Activated T-cell treated with anti-CD3 and anti-CD28 coated beads, Interleukin-2, amount 50 U/mL, for 4 hours (primary cell): Measurements from ENCODE around the gene SLCO2A1. TPM values are rescaled to one million over a fixed set of nuclear protein-coding genes. Genes with fewer than 3 reads are reported as not detected.

Experiments used
- ATAC-seq, 2 donors: fragments of 200-7000 bp; cut with Tn5 transposase; one replicate each; pipeline ENCODE4 v1.10.0; 2021
- DNase-seq: peaks from one replicate; pipeline ENCODE4 v3.0.0-alpha.2; 2020
- H3K27me3 Mint-ChIP-seq: one replicate; pipeline ENCODE4 v1.8.0; 2021; ENCODE audit warnings: low read depth, mixed read lengths
- H3K36me3 Mint-ChIP-seq: one replicate; pipeline ENCODE4 v1.8.0; 2022; ENCODE audit warnings: mixed read lengths; ENCODE audit not compliant: insufficient read depth
- H3K4me1 Mint-ChIP-seq: one replicate; pipeline ENCODE4 v1.8.0; 2021; ENCODE audit warnings: low read depth, mixed read lengths
- H3K4me3 Mint-ChIP-seq: one replicate; pipeline ENCODE4 v1.8.0; 2021; ENCODE audit warnings: mild to moderate bottlenecking, moderate library complexity, mixed read lengths
- H3K9me3 Mint-ChIP-seq: one replicate; pipeline ENCODE4 v1.8.0; 2021; ENCODE audit warnings: mixed read lengths
- total RNA-seq, 3 donors: library from RNA; stranded (reverse); gene quantifications; one replicate each; pipeline ENCODE4 v1.2.1, GENCODE V29; 2021

Gene SLCO2A1
- total RNA-seq, 3 donors from 2014 or later = 0.08 to 0.15 TPM; not detected in 1

GRCh38 chr3:133933097-133934024, 96.4 kb downstream of the SLCO2A1 start:
- no peak for ATAC-seq
- H3K27me3 Mint-ChIP-seq = no peaks in the 10 kb centered on the region
- H3K4me1 Mint-ChIP-seq = peaks cover 2% of the 10 kb centered on the region
- H3K36me3 Mint-ChIP-seq = no peaks in the 10 kb centered on the region
- H3K4me3 Mint-ChIP-seq = no peak overlapping the region
- DNase-seq = no peak
- no peaks in the 10 kb centered on the region for H3K9me3 Mint-ChIP-seq

- DNase-seq (no peak), ATAC-seq (no peak)
- Mint-ChIP-seq H3K36me3 (no peaks in the 10 kb centered on the region), H3K27me3 (peaks cover 5% of the 10 kb centered on the region), H3K4me3 (no peak overlapping the region), H3K9me3 (no peaks in the 10 kb centered on the region), H3K4me1 (peaks cover 8% of the 10 kb centered on the region)
These were observed 97.7 kb downstream of the SLCO2A1 start for GRCh38 chr3:133932009-133932408.

- Mint-ChIP-seq H3K27me3 (peaks cover 5% of the 10 kb centered on the region), H3K9me3 (no peaks in the 10 kb centered on the region), H3K4me3 (no peak overlapping the region), H3K4me1 (peaks cover 8% of the 10 kb centered on the region), H3K36me3 (no peaks in the 10 kb centered on the region)
- DNase-seq (no peak), ATAC-seq (no peak)
These were observed 98.6 kb downstream of the SLCO2A1 start for GRCh38 chr3:133931084-133931483.

- no peak for DNase-seq
- Mint-ChIP-seq H3K4me1 (peaks cover 8% of the 10 kb centered on the region), H3K36me3 (no peaks in the 10 kb centered on the region), H3K27me3 (peaks cover 5% of the 10 kb centered on the region), H3K4me3 (no peak overlapping the region), H3K9me3 (no peaks in the 10 kb centered on the region)
- ATAC-seq = no peak
These were observed 99.3 kb downstream of the SLCO2A1 start for GRCh38 chr3:133930341-133930933.

- no peaks in the 10 kb centered on the region for H3K9me3 Mint-ChIP-seq
- no peak for DNase-seq
- H3K4me3 Mint-ChIP-seq = no peak overlapping the region
- no peak for ATAC-seq
- peaks cover 8% of the 10 kb centered on the region for H3K4me1 Mint-ChIP-seq
- H3K36me3 Mint-ChIP-seq = no peaks in the 10 kb centered on the region
- H3K27me3 Mint-ChIP-seq = peaks cover 5% of the 10 kb centered on the region
These were observed 100.7 kb downstream of the SLCO2A1 start for GRCh38 chr3:133928903-133929607.

GRCh38 chr3:133928136-133928893, 101.4 kb downstream of the SLCO2A1 start:
- ATAC-seq (no peak), DNase-seq (no peak)
- Mint-ChIP-seq H3K4me3 (no peak overlapping the region), H3K4me1 (peaks cover 8% of the 10 kb centered on the region), H3K27me3 (peaks cover 5% of the 10 kb centered on the region), H3K36me3 (no peaks in the 10 kb centered on the region), H3K9me3 (no peaks in the 10 kb centered on the region)

GRCh38 chr3:133927540-133928066, 102.1 kb downstream of the SLCO2A1 start:
- peak; percentile 82 to 86 for ATAC-seq
- no peaks in the 10 kb centered on the region for H3K36me3 Mint-ChIP-seq
- peaks cover 5% of the 10 kb centered on the region for H3K27me3 Mint-ChIP-seq
- peak overlapping the region; percentile 55 for H3K4me3 Mint-ChIP-seq
- H3K9me3 Mint-ChIP-seq = no peaks in the 10 kb centered on the region
- peaks cover 8% of the 10 kb centered on the region for H3K4me1 Mint-ChIP-seq
- peak; percentile 82 for DNase-seq

- ATAC-seq = peak; percentile 8 to 11
- Mint-ChIP-seq H3K4me1 (peaks cover 8% of the 10 kb centered on the region), H3K36me3 (no peaks in the 10 kb centered on the region), H3K9me3 (no peaks in the 10 kb centered on the region), H3K4me3 (peak overlapping the region; percentile 37), H3K27me3 (peaks cover 7% of the 10 kb centered on the region)
- DNase-seq = no peak
These were observed 102.8 kb downstream of the SLCO2A1 start for GRCh38 chr3:133926736-133927539.

GRCh38 chr3:133925960-133926735, 103.6 kb downstream of the SLCO2A1 start:
- ATAC-seq (no peak), DNase-seq (no peak)
- Mint-ChIP-seq H3K9me3 (no peaks in the 10 kb centered on the region), H3K36me3 (no peaks in the 10 kb centered on the region), H3K4me3 (no peak overlapping the region), H3K27me3 (peaks cover 7% of the 10 kb centered on the region), H3K4me1 (peaks cover 8% of the 10 kb centered on the region)

GRCh38 chr3:133924041-133924440, 105.7 kb downstream of the SLCO2A1 start:
- DNase-seq = no peak
- Mint-ChIP-seq H3K4me1 (peaks cover 8% of the 10 kb centered on the region), H3K27me3 (peaks cover 11% of the 10 kb centered on the region), H3K9me3 (no peaks in the 10 kb centered on the region), H3K36me3 (no peaks in the 10 kb centered on the region), H3K4me3 (no peak overlapping the region)
- ATAC-seq = no peak

GRCh38 chr3:133921592-133921991, 108.1 kb downstream of the SLCO2A1 start:
- ATAC-seq (no peak), DNase-seq (no peak)
- no peaks in the 10 kb centered on the region for H3K4me1 Mint-ChIP-seq
- H3K27me3 Mint-ChIP-seq = peaks cover 14% of the 10 kb centered on the region
- no peak overlapping the region for H3K4me3 Mint-ChIP-seq
- H3K9me3 Mint-ChIP-seq = peaks cover 4% of the 10 kb centered on the region
- H3K36me3 Mint-ChIP-seq = no peaks in the 10 kb centered on the region

GRCh38 chr3:133917144-133917543, 112.6 kb downstream of the SLCO2A1 start:
- Mint-ChIP-seq H3K4me3 (no peak overlapping the region), H3K36me3 (no peaks in the 10 kb centered on the region), H3K4me1 (no peaks in the 10 kb centered on the region), H3K9me3 (peaks cover 4% of the 10 kb centered on the region), H3K27me3 (peaks cover 26% of the 10 kb centered on the region)
- no peak for DNase-seq
- no peak for ATAC-seq
